ENCODE measurements around the gene CATSPERE. TPM values are rescaled to one million over a fixed set of nuclear protein-coding genes. Genes with fewer than 3 reads are reported as not detected.

CATSPERE gene
- total RNA-seq, 2 donors from 2014 or later = 0.22 to 0.27 TPM

DNA sequence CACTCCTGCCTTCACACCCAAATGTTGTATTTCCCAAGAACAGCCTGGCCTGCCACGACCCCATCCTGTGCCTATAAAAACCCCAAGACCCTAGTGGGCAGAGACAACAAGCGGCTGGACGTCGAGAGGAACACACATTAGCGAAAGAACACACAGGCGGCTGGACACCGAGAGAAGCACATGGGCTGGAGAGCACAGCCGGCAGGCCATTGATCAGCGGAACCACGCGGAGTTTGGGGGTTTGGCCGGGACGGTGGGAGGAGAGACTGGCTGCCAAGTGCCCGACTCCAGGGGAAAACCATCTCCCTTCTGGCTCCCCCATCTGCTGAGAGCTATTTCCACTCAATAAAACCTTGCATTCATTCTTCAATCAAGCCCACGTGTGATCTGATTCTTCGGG lies 181.5 kb downstream of the CATSPERE start:
- Histone ChIP-seq H3K9me3 (no peaks in the 10 kb centered on the region), H3K9ac (ENCODE audit: low read depth in 2 of 2, low read length in 2 of 2) (no peak overlapping the region), H3K4me3 (no peak overlapping the region), H3K36me3 (no peaks in the 10 kb centered on the region), H3K27me3 (no peaks in the 10 kb centered on the region), H3K27ac (no peak overlapping the region), H3K4me1 (no peaks in the 10 kb centered on the region)
- DNase-seq = no peak
- intact Hi-C loops (cut with DNase I) = no loop called here
- TF ChIP-seq CTCF (IDR thresholded peaks at IDR 0.05) = no peak

DNA sequence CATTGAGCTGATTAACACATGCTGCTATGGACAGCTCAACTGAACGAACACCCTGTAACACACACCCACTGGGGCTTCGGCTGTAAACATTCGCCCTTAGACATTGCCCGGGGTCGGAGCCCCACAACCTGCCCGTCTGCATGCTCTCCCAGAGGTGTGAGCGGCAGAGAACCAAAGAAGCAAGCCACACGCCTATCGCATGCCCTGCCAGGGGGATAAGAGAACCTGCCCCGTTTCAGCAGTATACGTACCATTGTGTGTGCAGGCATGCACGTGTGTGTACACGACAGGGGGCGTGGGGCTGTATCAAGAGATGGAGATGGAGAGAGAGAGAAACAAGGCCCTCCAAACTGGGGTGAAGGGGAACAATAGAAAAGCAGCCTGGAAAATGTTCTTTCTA lies 181.9 kb downstream of the CATSPERE start:
- no peak for DNase-seq
- intact Hi-C loops (cut with DNase I) = no loop called here
- Histone ChIP-seq H3K27ac (no peak overlapping the region), H3K36me3 (no peaks in the 10 kb centered on the region), H3K27me3 (no peaks in the 10 kb centered on the region), H3K9me3 (no peaks in the 10 kb centered on the region), H3K4me1 (no peaks in the 10 kb centered on the region), H3K4me3 (no peak overlapping the region), H3K9ac (ENCODE audit: low read depth in 2 of 2, low read length in 2 of 2) (no peak overlapping the region)
- no peak for TF ChIP-seq CTCF (IDR thresholded peaks at IDR 0.05)

GRCh38 chr1:244645414-244645813 lies 184.3 kb downstream of the CATSPERE start:
- DNase-seq = no peak
- no peaks in the 10 kb centered on the region for H3K4me1 ChIP-seq
- no peaks in the 10 kb centered on the region for H3K9me3 ChIP-seq
- H3K9ac ChIP-seq (ENCODE audit: low read depth in 2 of 2, low read length in 2 of 2) = no peak overlapping the region
- H3K27ac ChIP-seq = no peak overlapping the region
- no peak for TF ChIP-seq CTCF (IDR thresholded peaks at IDR 0.05)
- intact Hi-C loops (cut with DNase I) = no loop called here
- H3K36me3 ChIP-seq = no peaks in the 10 kb centered on the region
- no peaks in the 10 kb centered on the region for H3K27me3 ChIP-seq
- no peak overlapping the region for H3K4me3 ChIP-seq

GRCh38 chr1:244645890-244646289 lies 184.8 kb downstream of the CATSPERE start:
- intact Hi-C loops (cut with DNase I) = no loop called here

DNA sequence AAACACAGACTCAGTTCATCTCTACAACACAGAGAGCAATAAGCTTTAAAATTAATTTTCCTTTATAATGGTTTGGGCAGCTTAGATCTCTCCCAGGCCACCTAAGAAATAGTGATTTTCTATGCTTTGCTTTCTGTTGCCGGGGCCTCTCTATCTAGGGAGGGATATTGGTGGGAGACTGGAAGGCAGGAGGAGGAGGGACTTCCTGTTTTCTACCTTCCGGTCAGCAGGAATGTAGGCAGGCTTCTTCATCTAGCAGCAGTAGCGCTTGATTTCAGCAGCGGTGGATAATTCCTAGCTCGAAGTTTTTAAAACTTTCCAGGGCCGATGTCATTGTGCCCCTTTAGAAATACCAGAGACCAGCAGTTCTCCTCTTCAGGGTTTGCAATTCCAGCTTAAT lies 186.7 kb downstream of the CATSPERE start:
- Histone ChIP-seq H3K27me3 (no peaks in the 10 kb centered on the region), H3K9ac (ENCODE audit: low read depth in 2 of 2, low read length in 2 of 2) (no peak overlapping the region), H3K27ac (no peak overlapping the region), H3K4me1 (no peaks in the 10 kb centered on the region), H3K36me3 (no peaks in the 10 kb centered on the region), H3K9me3 (no peaks in the 10 kb centered on the region), H3K4me3 (no peak overlapping the region)
- intact Hi-C loops (cut with DNase I) = no loop called here
- TF ChIP-seq CTCF (IDR thresholded peaks at IDR 0.05) = no peak
- no peak for DNase-seq

More at GRCh38 chr1:244645890-244646289, 184.8 kb downstream of the CATSPERE start:
- Histone ChIP-seq H3K4me1 (no peaks in the 10 kb centered on the region), H3K9ac (ENCODE audit: low read depth in 2 of 2, low read length in 2 of 2) (no peak overlapping the region), H3K9me3 (no peaks in the 10 kb centered on the region), H3K36me3 (no peaks in the 10 kb centered on the region), H3K27ac (no peak overlapping the region), H3K4me3 (no peak overlapping the region), H3K27me3 (no peaks in the 10 kb centered on the region)
- DNase-seq = no peak
- no peak for TF ChIP-seq CTCF (IDR thresholded peaks at IDR 0.05)

All from colonic mucosa (tissue), 4 donors.